HEK293T (cell line): Measurements from ENCODE around the gene YBX3.

Experiments
- BHLHE40 ChIP-seq: fragments of 450-650 bp; IDR thresholded peaks from 2 replicates; pipeline ENCODE4 v1.6.1; 2016; ENCODE audit warnings: mild to moderate bottlenecking, moderate library complexity, borderline replicate concordance
- ELF4 ChIP-seq: fragments of 450-650 bp; IDR thresholded peaks from 2 replicates; pipeline ENCODE4 v1.6.1; 2017; ENCODE audit warnings: antibody characterized with exemption
- FOXK2 ChIP-seq: fragments of 450-650 bp; IDR thresholded peaks from 2 replicates; pipeline ENCODE4 v1.6.1; 2016; ENCODE audit warnings: mild to moderate bottlenecking
- FOXM1 ChIP-seq: fragments of 450-650 bp; IDR thresholded peaks from 2 replicates; pipeline ENCODE4 v1.6.1; 2017; ENCODE audit warnings: mild to moderate bottlenecking, borderline replicate concordance
- HDGF ChIP-seq: fragments of 450-650 bp; IDR thresholded peaks from 2 replicates; pipeline ENCODE4 v1.6.1; 2017; ENCODE audit warnings: antibody characterized with exemption, borderline replicate concordance
- NFRKB ChIP-seq: fragments of 450-650 bp; IDR thresholded peaks from 2 replicates; pipeline ENCODE4 v1.6.1; 2016; ENCODE audit warnings: mild to moderate bottlenecking, moderate library complexity
- SP1 ChIP-seq: fragments of 450-650 bp; IDR thresholded peaks from 2 replicates; pipeline ENCODE4 v1.6.1; 2017
- SUZ12 ChIP-seq: fragments of 450-650 bp; IDR thresholded peaks from 2 replicates; pipeline ENCODE4 v1.6.1; 2016; ENCODE audit warnings: mild to moderate bottlenecking
- TARDBP ChIP-seq: fragments of 450-650 bp; IDR thresholded peaks from 2 replicates; pipeline ENCODE4 v1.6.1; 2016

DNA sequence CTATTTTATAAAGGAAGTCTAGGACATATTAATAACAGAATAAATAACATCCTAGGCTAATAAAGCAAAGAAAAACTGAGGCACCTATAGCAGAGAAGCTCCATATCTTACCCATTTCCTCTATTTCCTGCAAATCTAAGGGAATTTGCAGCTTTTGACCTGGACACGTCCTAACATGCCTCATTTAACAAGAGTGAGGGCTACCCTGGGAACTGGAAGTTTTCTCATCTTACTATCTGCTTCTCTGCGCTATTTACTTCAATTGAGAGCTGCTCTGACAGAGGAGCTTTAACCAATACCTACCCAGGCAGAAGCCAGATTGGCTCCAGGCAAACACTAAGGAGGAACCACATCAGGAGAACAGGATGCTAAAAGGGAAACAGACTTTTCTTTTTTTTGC is 5.7 kb downstream of the YBX3 start:
- no peak for TF ChIP-seq HDGF
- no peak for TF ChIP-seq SP1
- no peak for TF ChIP-seq FOXK2
- no peak for TF ChIP-seq TARDBP
- TF ChIP-seq FOXM1, result no peak
- TF ChIP-seq BHLHE40, result no peak
- no peak for TF ChIP-seq ELF4
- TF ChIP-seq SUZ12, result no peak
- no peak for TF ChIP-seq NFRKB
